ENCODE results near the gene MANBA. TPM values are rescaled to one million over a fixed set of nuclear protein-coding genes. Genes with fewer than 3 reads are reported as not detected.

MANBA gene
- total and polyA plus RNA-seq, 2 of the 13 experiments (the other 11 are each of a cell fraction or from before 2014, with no cell fraction given) = 11.7 to 33.3 TPM

GRCh38 chr4:102694791-102695190 is 66.0 kb downstream of the MANBA start:
- ATAC-seq (no peak), FAIRE-seq (no peak), DNase-seq (ENCODE audit: low spot score) (no peak)
- 87% methylated on average over 3 of the region's 3 CpGs for WGBS (ENCODE audit: low lambda C conversion rate)
- Histone ChIP-seq H3K27ac (ENCODE audit: extremely low read length, insufficient read depth, low read length) (no peak overlapping the region), H3K27me3 (ENCODE audit: control insufficient read depth in 1 of 2, insufficient read depth in 2 of 2, low read length in 2 of 2) (no peaks in the 10 kb centered on the region), H3K9ac (ENCODE audit: insufficient read depth, low read depth, low read length) (no peak overlapping the region), H3K9me3 (ENCODE audit: low read length) (no peaks in the 10 kb centered on the region), H3K36me3 (replicated peaks in 1 of 2; ENCODE audit: control insufficient read depth in 1 of 2, insufficient read depth in 2 of 2, low read length in 2 of 2) (0 out of 5 replicates have a peak, but pooled peaks cover 0 to 3% of the 10 kb centered on the region in 2 experiments), H3K4me2 (ENCODE audit: low read depth, low read length) (no peak overlapping the region), H4K20me1 (ENCODE audit: insufficient read depth, low read length) (no peaks in the 10 kb centered on the region), H3K4me1 (ENCODE audit: insufficient read depth, low read length) (no peaks in the 10 kb centered on the region), H3K4me3 (replicated peaks in 1 of 3; ENCODE audit: insufficient read depth in 1 of 3, low read depth in 2 of 3, low read length in 3 of 3) (no peak overlapping the region), H3K79me2 (ENCODE audit: insufficient read depth, low read length) (no peaks in the 10 kb centered on the region), H2AFZ (ENCODE audit: low read length) (no peak overlapping the region)
- POLR2A ChIA-PET = no interaction called here
- in situ Hi-C loops (cut with HindIII; ENCODE audit: extremely low pct_ligation_motif_present, low pct_unique_long_range_greater_than_20kb) (no loop called here), intact Hi-C loops (cut with micrococcal nuclease; ENCODE audit: unreplicated experiment) (no loop called here)
- BruUV-seq (replicated peaks) = no TSS peak
- no peak for TF ChIP-seq AKAP8 (CRISPR knock-in tag; IDR thresholded peaks at IDR 0.05)
- no peak for TF ChIP-seq MAF1 (CRISPR knock-in tag; IDR thresholded peaks at IDR 0.05; ENCODE audit: borderline replicate concordance)
- TF ChIP-seq KLF15 (CRISPR knock-in tag; IDR thresholded peaks at IDR 0.05; ENCODE audit: borderline replicate concordance) = no peak
- no peak for TF ChIP-seq HOXA3 (CRISPR knock-in tag; IDR thresholded peaks at IDR 0.05)
- no peak for TF ChIP-seq ZNF10 (CRISPR knock-in tag; IDR thresholded peaks at IDR 0.05; ENCODE audit: borderline replicate concordance, low read depth)
- no peak for TF ChIP-seq GABPB1 (CRISPR knock-in tag; IDR thresholded peaks at IDR 0.05)
- no peak for TF ChIP-seq DR1 (CRISPR knock-in tag; IDR thresholded peaks at IDR 0.05)
- TF ChIP-seq TERF1 (CRISPR knock-in tag; IDR thresholded peaks at IDR 0.05) = no peak
- TF ChIP-seq ZNF326 (CRISPR knock-in tag; IDR thresholded peaks at IDR 0.05; ENCODE audit: borderline replicate concordance) = no peak
- no peak for TF ChIP-seq ZFP36L1 (CRISPR knock-in tag; IDR thresholded peaks at IDR 0.05)
- no peak for TF ChIP-seq ARNT (IDR thresholded peaks at IDR 0.05)
- TF ChIP-seq SSRP1 (CRISPR knock-in tag; IDR thresholded peaks at IDR 0.05) = no peak
- TF ChIP-seq ZBTB1 (CRISPR knock-in tag; IDR thresholded peaks at IDR 0.05; ENCODE audit: borderline replicate concordance) = no peak
- CTCF ChIA-PET (ENCODE audit: low intra/inter-chr PET ratio, low total read pairs) = no interaction called here
